IPS-18a (cell line): ENCODE data around the gene FSIP1.

Source experiments
- H3K27ac ChIP-seq: one replicate; pipeline ENCODE4 v1.5.1; 2013; ENCODE audit warnings: low read length
- H3K27me3 ChIP-seq: one replicate; pipeline ENCODE4 v1.6.1; 2013; ENCODE audit warnings: mild to moderate bottlenecking, low read length; ENCODE audit not compliant: control insufficient read depth, insufficient read depth
- H3K36me3 ChIP-seq: one replicate; pipeline ENCODE4 v1.6.1; 2013; ENCODE audit warnings: low read depth, low read length; ENCODE audit not compliant: control insufficient read depth
- H3K4me1 ChIP-seq: one replicate; pipeline ENCODE4 v1.6.1; 2013; ENCODE audit warnings: low read depth, low read length; ENCODE audit not compliant: control insufficient read depth
- H3K4me3 ChIP-seq: one replicate; pipeline ENCODE4 v1.5.1; 2013; ENCODE audit warnings: low read length
- H3K9ac ChIP-seq: one replicate; pipeline ENCODE4 v1.6.1; 2013; ENCODE audit warnings: mild to moderate bottlenecking, low read length, moderate library complexity
- H3K9me3 ChIP-seq: one replicate; pipeline ENCODE4 v1.6.1; 2013; ENCODE audit warnings: low read depth, low read length; ENCODE audit not compliant: control insufficient read depth

Gene FSIP1

GRCh38 chr15:39588531-39589192 lies 194.0 kb downstream of the FSIP1 start:
- H3K9ac ChIP-seq, result no peak overlapping the region
- no peak overlapping the region for H3K27ac ChIP-seq
- H3K4me1 ChIP-seq, result peaks cover 2% of the 10 kb centered on the region
- H3K36me3 ChIP-seq, result peaks cover 100% of the 10 kb centered on the region
- no peaks in the 10 kb centered on the region for H3K27me3 ChIP-seq
- no peak overlapping the region for H3K4me3 ChIP-seq
- no peaks in the 10 kb centered on the region for H3K9me3 ChIP-seq

- H3K9ac ChIP-seq, result no peak overlapping the region
- H3K4me3 ChIP-seq, result no peak overlapping the region
- peaks cover 98% of the 10 kb centered on the region for H3K36me3 ChIP-seq
- H3K27me3 ChIP-seq, result no peaks in the 10 kb centered on the region
- H3K9me3 ChIP-seq, result no peaks in the 10 kb centered on the region
- no peak overlapping the region for H3K27ac ChIP-seq
- peaks cover 5% of the 10 kb centered on the region for H3K4me1 ChIP-seq
Measured at GRCh38 chr15:39587731-39588530, 194.7 kb downstream of the FSIP1 start.

DNA sequence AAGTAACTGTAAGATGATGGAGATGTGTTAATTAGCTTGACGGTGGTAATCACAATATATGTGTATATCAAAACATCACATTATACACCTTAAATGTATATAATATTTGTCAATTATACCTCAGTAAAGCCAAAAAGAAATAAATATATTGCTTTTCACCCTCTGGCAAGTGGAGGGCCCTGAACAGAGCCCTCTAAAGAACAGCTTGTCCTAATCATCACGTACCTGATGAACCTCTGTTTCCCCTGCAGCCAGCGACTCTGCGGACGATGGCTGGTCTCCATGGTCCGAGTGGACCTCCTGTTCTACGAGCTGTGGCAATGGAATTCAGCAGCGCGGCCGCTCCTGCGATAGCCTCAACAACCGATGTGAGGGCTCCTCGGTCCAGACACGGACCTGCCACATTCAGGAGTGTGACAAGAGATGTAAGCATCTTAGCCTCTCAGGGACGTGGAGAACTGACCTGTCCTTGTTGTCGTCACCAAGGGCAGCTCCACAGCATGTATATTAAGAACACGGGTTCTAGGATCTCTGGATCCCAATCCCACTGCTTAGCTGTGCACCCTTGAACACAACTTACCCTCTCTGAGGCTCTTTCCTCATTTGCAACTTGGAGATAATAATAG lies 195.4 kb downstream of the FSIP1 start:
- H3K27me3 ChIP-seq, result no peaks in the 10 kb centered on the region
- peaks cover 97% of the 10 kb centered on the region for H3K36me3 ChIP-seq
- H3K9me3 ChIP-seq, result no peaks in the 10 kb centered on the region
- no peak overlapping the region for H3K27ac ChIP-seq
- peaks cover 11% of the 10 kb centered on the region for H3K4me1 ChIP-seq
- H3K4me3 ChIP-seq, result no peak overlapping the region
- H3K9ac ChIP-seq, result no peak overlapping the region

DNA sequence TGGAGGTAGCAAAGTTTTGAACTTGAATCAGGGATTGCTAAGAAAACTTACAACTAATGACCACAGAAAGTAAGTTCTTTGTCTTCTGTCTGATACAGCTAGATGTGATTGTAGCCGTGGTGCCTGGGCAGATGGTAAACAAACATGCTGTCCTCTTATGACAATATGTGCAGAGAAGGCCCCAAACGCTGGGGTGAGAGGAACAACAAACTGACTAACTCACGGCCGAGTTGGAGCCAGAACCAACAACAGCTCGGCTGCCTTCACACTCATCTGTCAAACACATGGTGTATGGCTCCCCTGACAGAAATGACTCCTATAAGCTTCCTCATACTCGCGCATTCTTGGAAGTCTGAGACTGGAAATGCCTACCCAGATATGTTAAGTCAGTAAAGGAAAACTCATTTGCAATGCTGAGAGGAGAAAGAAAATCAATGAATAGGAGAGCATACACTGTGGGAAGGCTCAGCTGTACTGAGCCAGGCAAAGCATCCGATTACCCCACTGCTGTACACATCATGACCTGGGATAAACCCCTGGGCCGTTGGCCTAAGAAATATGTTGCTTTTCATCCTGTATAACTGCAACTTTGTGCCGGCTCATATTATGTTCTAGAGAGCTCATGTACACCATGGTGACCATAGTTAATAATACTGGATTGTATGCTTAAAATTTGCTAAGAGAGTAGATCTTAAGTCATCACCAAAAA lies 196.1 kb downstream of the FSIP1 start:
- Histone ChIP-seq H3K27ac (no peak overlapping the region), H3K36me3 (peaks cover 90% of the 10 kb centered on the region), H3K27me3 (no peaks in the 10 kb centered on the region), H3K9me3 (no peaks in the 10 kb centered on the region), H3K4me1 (peaks cover 18% of the 10 kb centered on the region), H3K9ac (no peak overlapping the region), H3K4me3 (no peak overlapping the region)

DNA sequence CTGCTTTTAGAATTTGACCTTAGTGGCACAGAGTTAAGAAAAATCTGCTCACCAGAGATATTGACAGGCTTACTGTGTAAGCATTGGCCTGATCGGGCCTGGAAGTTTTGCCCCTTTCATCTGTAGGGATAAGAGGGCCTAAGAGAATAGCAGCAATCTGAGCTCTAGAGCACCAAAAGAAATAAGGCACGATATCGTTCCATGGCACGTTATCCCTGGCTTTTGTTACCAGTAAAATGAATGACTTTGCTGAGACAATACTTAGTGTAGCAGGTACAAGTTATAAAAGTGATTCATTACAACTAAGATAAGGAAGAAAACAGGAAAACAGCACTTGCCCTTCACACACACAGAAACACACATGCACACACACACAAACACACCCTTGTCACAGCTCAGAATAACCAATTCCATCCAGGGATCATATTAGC lies 196.8 kb downstream of the FSIP1 start:
- Histone ChIP-seq H3K9me3 (no peaks in the 10 kb centered on the region), H3K27me3 (no peaks in the 10 kb centered on the region), H3K4me1 (peaks cover 18% of the 10 kb centered on the region), H3K9ac (no peak overlapping the region), H3K27ac (no peak overlapping the region), H3K4me3 (no peak overlapping the region), H3K36me3 (peaks cover 84% of the 10 kb centered on the region)

GRCh38 chr15:39585389-39585841 lies 197.2 kb downstream of the FSIP1 start:
- Histone ChIP-seq H3K27me3 (no peaks in the 10 kb centered on the region), H3K27ac (no peak overlapping the region), H3K36me3 (peaks cover 79% of the 10 kb centered on the region), H3K4me1 (peaks cover 18% of the 10 kb centered on the region), H3K9me3 (no peaks in the 10 kb centered on the region), H3K9ac (no peak overlapping the region), H3K4me3 (no peak overlapping the region)

DNA sequence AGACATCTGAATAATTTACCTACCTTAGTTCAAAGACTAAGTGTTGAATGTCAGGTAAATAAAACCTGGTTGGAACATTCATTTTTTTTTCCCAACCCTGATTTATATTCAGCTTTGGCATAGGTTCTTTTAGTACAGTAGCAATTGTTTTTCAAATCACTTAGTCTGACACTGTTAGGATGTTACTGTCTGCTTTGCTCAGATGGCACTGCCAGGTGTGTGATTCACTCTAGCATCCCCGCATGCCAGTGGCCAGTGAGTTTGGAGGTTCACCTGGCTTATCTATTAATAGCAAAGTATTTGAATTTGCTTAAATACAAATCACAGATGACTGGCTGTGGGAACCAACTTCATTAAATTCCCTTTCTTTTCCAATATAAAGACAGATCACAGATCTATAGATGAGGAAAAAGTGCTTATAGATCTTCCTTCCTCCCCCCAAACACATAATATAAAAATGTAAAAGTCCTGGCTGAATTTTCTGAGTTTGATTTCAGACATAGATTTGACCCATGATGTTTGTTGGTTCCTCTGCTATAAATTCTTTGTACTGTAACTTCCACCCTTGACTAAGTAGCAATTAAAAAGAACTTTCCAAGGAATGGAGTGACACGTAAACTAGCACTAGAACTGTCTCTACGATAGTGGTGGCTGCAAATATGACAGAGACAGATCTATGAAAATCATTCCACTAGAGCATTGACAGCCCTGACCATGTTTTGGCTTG lies 197.8 kb downstream of the FSIP1 start:
- Histone ChIP-seq H3K36me3 (peaks cover 73% of the 10 kb centered on the region), H3K27ac (no peak overlapping the region)

GRCh38 chr15:39584266-39584659 lies 198.4 kb downstream of the FSIP1 start:
- Histone ChIP-seq H3K9me3 (no peaks in the 10 kb centered on the region), H3K4me3 (no peak overlapping the region), H3K9ac (no peak overlapping the region), H3K27ac (no peak overlapping the region), H3K36me3 (peaks cover 68% of the 10 kb centered on the region), H3K4me1 (peaks cover 20% of the 10 kb centered on the region), H3K27me3 (peaks cover under 1% of the 10 kb centered on the region)

More for the DNA sequence above, 197.8 kb downstream of the FSIP1 start:
- H3K4me1 ChIP-seq, result peaks cover 18% of the 10 kb centered on the region
- H3K4me3 ChIP-seq, result no peak overlapping the region
- no peak overlapping the region for H3K9ac ChIP-seq
- H3K9me3 ChIP-seq, result no peaks in the 10 kb centered on the region
- H3K27me3 ChIP-seq, result no peaks in the 10 kb centered on the region

DNA sequence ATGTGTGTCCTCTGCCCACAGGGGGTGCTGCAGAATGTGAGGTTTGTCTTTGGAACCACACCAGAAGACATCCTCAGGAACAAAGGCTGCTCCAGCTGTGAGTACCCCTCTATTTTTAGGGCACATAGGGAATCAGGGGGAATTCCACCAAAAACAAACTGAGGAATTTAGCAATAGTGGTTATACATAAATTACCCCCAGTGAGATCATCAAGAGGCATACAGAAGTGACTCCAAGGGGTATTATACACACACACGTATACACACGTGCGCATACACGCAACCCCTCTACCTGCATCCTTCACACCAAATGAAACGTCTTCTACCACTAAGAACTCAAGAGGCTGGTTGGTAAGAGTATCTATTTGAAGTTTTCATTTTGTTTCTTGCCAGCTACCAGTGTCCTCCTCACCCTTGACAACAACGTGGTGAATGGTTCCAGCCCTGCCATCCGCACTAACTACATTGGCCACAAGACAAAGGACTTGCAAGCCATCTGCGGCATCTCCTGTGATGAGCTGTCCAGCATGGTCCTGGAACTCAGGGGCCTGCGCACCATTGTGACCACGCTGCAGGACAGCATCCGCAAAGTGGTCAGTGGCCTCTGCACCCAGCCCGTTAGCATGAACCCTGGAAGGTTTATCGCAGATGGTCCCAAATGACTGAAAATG lies 198.9 kb downstream of the FSIP1 start:
- no peak overlapping the region for H3K27ac ChIP-seq
- H3K36me3 ChIP-seq, result peaks cover 62% of the 10 kb centered on the region

GRCh38 chr15:39582977-39583595 lies 199.6 kb downstream of the FSIP1 start:
- H3K4me3 ChIP-seq, result peak overlapping the region; percentile 72
- H3K36me3 ChIP-seq, result peaks cover 56% of the 10 kb centered on the region
- H3K9ac ChIP-seq, result no peak overlapping the region

More for the DNA sequence above, 198.9 kb downstream of the FSIP1 start:
- Histone ChIP-seq H3K9ac (no peak overlapping the region), H3K9me3 (no peaks in the 10 kb centered on the region), H3K4me1 (peaks cover 26% of the 10 kb centered on the region), H3K27me3 (peaks cover 5% of the 10 kb centered on the region), H3K4me3 (no peak overlapping the region)

More at GRCh38 chr15:39582977-39583595, 199.6 kb downstream of the FSIP1 start:
- H3K4me1 ChIP-seq, result peaks cover 30% of the 10 kb centered on the region
- peaks cover 10% of the 10 kb centered on the region for H3K27me3 ChIP-seq
- H3K9me3 ChIP-seq, result no peaks in the 10 kb centered on the region
- no peak overlapping the region for H3K27ac ChIP-seq
